GM10266 (cell line): Measurements from ENCODE around the gene CALM3.

ENCODE experiments used
- DNase-seq: peaks from one replicate; pipeline ENCODE4 v3.0.0; 2012; ENCODE audit errors: extremely low spot score
- CTCF ChIP-seq: IDR thresholded peaks from 2 replicates; pipeline ENCODE4 v1.5.1; 2012; ENCODE audit warnings: mild to moderate bottlenecking, low read depth; ENCODE audit not compliant: control insufficient read depth, insufficient read depth; ENCODE audit errors: missing control alignments

The CALM3 gene

GRCh38 chr19:46586294-46586693 is 14.8 kb upstream of the CALM3 start:
- no peak for TF ChIP-seq CTCF
- no peak for DNase-seq

- DNase-seq, result no peak
Measured at GRCh38 chr19:46587861-46588260, 13.3 kb upstream of the CALM3 start.

GRCh38 chr19:46591254-46591653 is 9.9 kb upstream of the CALM3 start:
- no peak for TF ChIP-seq CTCF
- no peak for DNase-seq

More at GRCh38 chr19:46587861-46588260, 13.3 kb upstream of the CALM3 start:
- no peak for TF ChIP-seq CTCF

- TF ChIP-seq CTCF, result no peak
- no peak for DNase-seq
Measured at GRCh38 chr19:46591870-46592269, 9.3 kb upstream of the CALM3 start.

- TF ChIP-seq CTCF, result no peak
- DNase-seq, result no peak
Measured at GRCh38 chr19:46596008-46596407, 5.1 kb upstream of the CALM3 start.

GRCh38 chr19:46598372-46598917 is 2.7 kb upstream of the CALM3 start:
- DNase-seq, result no peak
- TF ChIP-seq CTCF, result no peak

GRCh38 chr19:46599716-46600373 is 1.3 kb upstream of the CALM3 start:
- DNase-seq, result peak; percentile 10
- no peak for TF ChIP-seq CTCF
